ENCODE measurements around the gene DCST1.

DCST1 gene

GRCh38 chr1:155057788-155058211, 24.2 kb downstream of the DCST1 start:
- DNase-seq, result no peak

GRCh38 chr1:155060736-155061135, 27.1 kb downstream of the DCST1 start:
- DNase-seq, result no peak

DNA sequence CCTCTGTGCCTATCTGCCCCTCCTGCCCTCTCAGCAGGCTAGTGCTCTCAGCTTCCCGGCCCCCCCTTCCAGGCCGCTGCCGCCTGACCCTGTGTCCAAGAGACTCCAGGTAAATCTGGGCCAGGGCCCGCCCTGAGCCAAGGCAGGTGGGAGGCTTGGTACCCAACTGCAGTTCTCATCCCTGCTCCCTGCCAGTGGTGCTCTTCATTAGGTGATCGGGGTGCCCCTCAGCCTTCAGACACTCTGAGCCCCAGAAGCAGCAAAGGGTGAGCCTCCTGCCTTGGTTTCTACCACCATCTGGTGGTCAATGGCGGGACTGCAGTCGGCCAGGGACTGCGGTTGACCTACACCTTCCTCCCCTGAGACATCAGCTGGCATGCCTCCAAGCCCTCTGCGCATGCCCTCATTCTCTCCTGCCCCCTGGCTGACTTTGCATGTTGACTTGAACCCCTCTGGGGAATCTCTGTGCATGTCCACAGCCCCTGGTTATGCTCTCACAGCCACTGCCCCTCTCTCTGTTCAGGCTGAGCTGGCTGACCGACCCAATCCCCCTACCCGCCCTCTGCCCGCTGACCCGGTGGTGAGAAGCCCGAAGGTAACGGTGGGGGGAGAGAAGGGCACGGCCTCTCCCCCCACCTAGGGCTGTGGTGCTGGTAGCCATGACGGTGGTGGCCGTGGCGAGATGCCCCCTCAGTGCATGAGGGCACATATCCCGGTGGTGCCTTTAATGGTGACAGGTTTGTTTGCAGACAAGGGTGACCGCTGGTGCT, 27.9 kb downstream of the DCST1 start:
- DNase-seq, result peak; percentile 93

GRCh38 chr1:155062151-155062686, 28.6 kb downstream of the DCST1 start:
- DNase-seq, result no peak

- DNase-seq, result peak; percentile 72
Measured at GRCh38 chr1:155062702-155063411, 29.2 kb downstream of the DCST1 start.

GRCh38 chr1:155063550-155064110, 30.0 kb downstream of the DCST1 start, which contains the start of gene EFNA4:
Gene EFNA4, plus strand, starts transcription at chr1:155063740. Its CDS starts 84 bp downstream, at chr1:155063824.
- peak; percentile 86 for DNase-seq

DNA sequence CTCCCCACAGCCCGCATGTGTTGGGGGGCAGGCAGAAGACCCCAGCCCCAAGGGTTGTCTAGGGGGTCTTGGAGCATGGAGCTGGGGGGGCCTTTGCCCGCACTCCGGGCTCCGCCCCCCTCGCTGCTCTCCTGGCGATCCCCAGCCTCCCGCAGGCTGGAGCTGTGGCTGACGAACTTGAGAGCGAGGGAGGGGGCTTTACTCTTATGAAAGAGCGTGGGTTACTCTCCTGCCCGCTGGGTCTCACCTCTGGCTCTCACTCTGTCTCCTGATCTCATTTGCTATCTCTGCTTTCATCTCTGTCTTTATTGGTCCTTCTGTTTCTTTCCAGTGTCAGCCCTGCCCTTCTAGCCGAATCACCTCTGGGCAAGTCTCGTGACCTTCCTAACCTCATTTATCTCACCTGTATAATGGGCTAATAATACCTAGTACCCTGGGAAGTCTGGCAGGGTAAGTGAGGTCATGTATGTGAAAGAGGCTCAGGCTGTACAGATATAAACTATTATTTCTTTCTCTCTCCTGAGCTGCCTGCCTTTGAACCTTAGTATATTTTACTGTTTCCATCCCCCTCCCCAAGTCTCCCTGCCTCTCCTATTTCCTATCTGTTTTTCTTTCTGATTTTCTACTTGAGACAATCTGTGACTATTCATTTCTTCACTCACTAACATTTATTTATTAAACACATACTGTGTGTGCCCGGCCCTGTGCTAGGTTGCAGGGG, 30.6 kb downstream of the DCST1 start:
- no peak for DNase-seq

DNA sequence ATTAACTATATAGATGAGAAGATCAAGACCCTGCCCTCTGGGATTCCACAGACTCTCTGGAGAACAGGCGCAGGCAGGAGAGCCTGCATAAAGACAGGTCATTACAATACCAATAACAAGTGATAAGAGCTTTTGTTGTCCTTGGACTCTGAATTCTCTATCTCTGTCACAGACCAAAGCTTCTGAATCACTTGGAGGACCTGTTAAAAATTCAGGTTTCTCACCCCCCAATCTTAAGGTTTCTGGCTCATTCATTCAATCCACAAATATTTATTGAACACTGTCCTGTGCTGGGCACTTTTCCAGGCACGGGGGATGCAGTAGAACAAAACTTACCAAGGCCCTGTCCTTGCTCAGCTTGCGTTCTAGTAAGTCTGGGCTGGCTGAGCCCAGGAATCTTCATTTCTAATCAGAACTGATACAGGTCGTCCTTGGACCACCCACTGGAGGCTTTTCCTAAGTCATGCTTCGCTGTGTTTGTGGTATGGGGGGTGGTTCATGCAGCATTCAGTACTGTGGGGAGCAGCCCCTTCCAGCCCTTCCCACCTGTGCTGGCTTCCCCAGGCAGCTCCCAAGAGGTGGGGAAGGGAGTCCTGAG, 31.3 kb downstream of the DCST1 start:
- no peak for DNase-seq

GRCh38 chr1:155066777-155067176, 33.2 kb downstream of the DCST1 start:
- DNase-seq, result no peak

DNA sequence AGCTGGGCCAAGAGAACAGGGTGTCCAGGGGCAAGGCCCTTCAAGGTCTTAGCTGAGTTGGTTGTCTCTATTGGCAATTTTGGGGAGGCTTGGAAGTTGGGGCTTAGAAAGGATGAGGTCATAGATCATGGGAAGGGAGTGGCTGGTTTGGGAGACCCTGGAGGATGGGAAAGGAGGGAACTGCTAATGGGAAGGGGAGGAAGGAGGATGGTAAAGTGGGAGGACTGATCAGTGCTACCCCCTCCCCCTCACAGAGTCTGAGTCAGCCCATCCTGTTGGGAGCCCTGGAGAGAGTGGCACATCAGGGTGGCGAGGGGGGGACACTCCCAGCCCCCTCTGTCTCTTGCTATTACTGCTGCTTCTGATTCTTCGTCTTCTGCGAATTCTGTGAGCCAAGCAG, 35.0 kb downstream of the DCST1 start:
- DNase-seq, result no peak

GRCh38 chr1:155069551-155070157, 36.0 kb downstream of the DCST1 start:
- DNase-seq, result no peak

- no peak for DNase-seq
Measured at GRCh38 chr1:155070158-155070621, 36.6 kb downstream of the DCST1 start.

GRCh38 chr1:155070721-155071569, 37.3 kb downstream of the DCST1 start:
- DNase-seq, result peak; percentile 86

- DNase-seq, result no peak
Measured at GRCh38 chr1:155071701-155072100, 38.1 kb downstream of the DCST1 start.

GRCh38 chr1:155072531-155073289, 39.1 kb downstream of the DCST1 start:
- DNase-seq, result no peak

- no peak for DNase-seq
Measured at GRCh38 chr1:155073377-155074242, 40.0 kb downstream of the DCST1 start.

GRCh38 chr1:155075535-155075934, 41.9 kb downstream of the DCST1 start:
- no peak for DNase-seq

GRCh38 chr1:155076371-155076770, 42.7 kb downstream of the DCST1 start:
- DNase-seq, result no peak

DNA sequence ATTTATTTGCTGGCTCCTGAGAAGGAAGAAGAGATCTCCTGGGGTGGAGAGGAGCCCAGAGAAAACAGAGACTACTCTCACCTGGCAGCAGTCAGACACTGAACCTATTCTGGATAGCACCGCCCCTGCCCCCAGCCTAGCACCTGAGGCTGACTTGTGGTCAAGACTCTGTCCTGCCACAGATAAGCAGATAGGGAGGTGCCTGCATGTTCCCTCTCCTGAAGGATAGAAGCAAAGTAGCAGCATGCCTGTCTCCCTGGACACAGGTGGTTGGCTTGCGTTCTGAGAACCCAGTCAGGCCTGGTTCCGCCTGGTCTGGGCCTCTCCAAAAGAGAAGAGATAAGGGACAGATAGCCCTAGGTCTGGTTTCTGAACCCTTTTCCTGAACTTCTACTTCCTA, 43.7 kb downstream of the DCST1 start:
- no peak for DNase-seq

All from CD4-positive, alpha-beta T cell treated with Interleukin-15 for 1 hour (primary cell).